HT-29 (cell line): ENCODE results near the gene XCR1. TPM values are rescaled to one million over a fixed set of nuclear protein-coding genes. Genes with fewer than 3 reads are reported as not detected.

ENCODE experiments used
- DNase-seq: peaks from one replicate; pipeline ENCODE4 v3.0.0-alpha.2; 2015; ENCODE audit warnings: low spot score
- total RNA-seq: library from RNA; depleted of rRNA; stranded (reverse); fragments of >200 nt; shearing (Covaris generic); gene quantifications from 2 replicates; pipeline ENCODE4 v1.2.3, GENCODE V29; 2014

The XCR1 gene
- total RNA-seq, 1 experiment from 2014 or later, result not detected

DNA sequence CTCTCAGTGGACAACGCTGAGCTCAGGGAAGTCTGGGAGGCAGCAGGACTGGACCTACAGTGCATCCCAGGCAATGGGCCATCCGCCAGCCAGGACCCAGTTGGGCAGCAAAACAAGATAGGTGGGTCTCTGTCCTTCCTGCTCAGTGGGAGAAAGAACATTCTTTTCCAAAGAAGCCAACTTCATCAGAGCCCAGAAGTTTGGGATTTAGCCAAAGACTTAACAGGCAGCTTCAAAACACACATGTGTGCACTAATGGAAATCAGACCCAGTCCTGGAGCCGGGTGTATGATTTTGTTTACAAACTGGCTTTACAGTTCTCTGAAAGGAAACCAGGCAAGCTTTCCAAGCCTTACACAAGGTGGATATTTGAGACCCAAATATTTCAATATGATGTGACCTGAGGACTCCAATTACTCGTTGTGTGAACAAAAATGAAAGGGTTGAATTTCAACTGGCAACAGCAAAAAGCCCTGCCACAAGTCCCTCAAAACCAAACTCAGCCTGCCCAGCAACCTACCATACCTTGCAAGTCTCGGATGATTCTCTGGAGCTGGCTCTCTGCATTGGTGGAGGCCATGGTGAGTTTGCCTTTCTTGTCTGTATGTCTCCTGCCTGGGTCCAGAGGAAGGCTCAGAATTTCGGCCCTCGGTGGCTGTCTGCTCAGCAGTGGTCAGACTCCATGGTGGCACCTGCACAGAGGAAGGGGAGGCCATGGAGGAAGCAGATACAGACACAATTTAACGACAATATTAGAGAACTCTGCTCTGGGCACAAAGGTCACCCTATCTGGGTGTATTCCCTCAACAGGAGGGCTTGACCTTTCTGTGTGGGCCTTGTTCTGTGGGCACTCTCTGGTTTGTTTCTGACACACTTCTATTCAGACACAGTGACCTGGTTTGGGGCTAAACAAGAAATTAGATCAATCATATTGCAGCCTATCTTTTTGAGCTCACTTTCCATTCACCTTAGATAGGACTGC is 42.7 kb downstream of the XCR1 start:
- no peak for DNase-seq

DNA sequence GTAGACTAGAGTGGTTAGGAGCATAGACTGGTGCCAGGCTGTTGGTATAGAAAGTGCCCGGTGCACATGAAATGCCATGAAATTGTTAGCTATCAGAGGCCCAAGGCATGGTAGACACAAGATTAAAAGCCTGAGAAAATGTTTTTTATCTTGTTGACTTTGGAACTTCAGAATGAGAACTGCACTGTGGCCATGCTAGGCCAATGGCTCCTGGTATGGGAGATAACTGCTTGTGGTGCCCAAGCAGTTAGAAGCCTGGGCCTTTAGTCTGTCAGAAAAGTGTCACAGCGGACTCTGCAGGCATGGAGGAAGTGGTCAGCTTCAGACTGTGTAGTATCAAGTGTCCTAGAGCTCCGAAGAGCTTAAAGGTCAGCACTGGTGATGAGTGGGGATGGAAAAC is 43.5 kb downstream of the XCR1 start:
- DNase-seq, result no peak

DNA sequence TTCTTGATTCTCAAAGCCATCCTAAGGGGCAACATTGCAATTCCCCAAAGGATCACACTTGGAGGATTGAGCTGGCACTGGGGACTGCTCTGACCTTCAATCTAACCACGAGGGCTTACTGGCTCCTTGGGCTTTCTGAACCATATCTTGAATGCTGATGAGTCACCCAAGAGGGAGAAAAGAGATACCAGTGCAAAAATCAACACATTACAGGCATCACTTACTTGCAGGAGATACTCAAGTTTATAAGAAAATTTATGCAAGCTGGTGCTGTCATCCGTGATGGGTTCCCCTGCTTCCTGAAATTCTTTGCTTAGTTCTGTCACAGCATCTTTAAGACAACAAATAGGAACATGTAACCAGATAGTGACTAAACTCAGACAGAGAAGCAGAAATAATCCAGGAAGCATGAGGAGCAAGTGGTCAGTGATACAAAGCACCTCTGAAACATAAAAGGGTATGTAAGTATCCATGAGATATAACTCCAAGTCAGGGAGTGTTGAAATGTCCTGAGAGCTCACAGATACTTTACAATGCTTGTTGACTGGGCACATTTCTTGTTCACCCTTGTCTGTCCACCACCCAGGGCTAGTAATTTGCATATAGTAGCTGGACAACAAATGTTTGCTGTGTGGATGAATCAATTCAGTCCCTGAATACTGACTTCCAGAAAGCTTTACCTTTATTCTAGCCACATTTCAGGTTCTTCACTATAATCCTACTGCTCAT is 45.8 kb downstream of the XCR1 start:
- DNase-seq, result no peak

- no peak for DNase-seq
Observed at GRCh38 chr3:45980819-45981218, 46.5 kb downstream of the XCR1 start.

GRCh38 chr3:45980229-45980813 is 47.0 kb downstream of the XCR1 start:
- DNase-seq, result no peak

- DNase-seq, result no peak
Observed at GRCh38 chr3:45979378-45979777, 47.9 kb downstream of the XCR1 start.

GRCh38 chr3:45978006-45978761 is 49.1 kb downstream of the XCR1 start:
- DNase-seq, result peak; percentile 89

GRCh38 chr3:45976191-45977091 is 50.8 kb downstream of the XCR1 start:
- DNase-seq, result no peak

GRCh38 chr3:45975686-45976085 is 51.6 kb downstream of the XCR1 start:
- DNase-seq, result no peak

DNA sequence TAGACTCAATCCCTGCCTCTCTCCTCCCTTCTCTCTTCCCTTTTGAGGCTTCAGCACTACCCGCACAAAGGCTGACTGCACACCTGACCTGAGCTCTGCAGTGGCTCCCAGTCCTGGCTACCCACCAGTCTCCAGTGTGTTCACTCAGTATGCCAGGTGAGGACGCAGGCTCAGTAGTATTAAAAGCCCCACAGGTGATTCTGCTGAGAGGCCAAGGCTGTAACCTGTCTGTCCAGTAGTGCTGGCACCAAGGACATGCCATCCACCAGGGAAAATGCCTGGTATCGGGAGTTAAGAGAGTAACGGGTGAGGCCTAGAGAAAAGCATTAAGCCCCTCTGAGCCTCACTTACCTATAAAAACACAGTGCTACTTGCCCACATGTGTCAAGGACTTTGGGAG is 52.6 kb downstream of the XCR1 start:
- no peak for DNase-seq

- DNase-seq, result no peak
Observed at GRCh38 chr3:45972534-45973402, 54.5 kb downstream of the XCR1 start.

DNA sequence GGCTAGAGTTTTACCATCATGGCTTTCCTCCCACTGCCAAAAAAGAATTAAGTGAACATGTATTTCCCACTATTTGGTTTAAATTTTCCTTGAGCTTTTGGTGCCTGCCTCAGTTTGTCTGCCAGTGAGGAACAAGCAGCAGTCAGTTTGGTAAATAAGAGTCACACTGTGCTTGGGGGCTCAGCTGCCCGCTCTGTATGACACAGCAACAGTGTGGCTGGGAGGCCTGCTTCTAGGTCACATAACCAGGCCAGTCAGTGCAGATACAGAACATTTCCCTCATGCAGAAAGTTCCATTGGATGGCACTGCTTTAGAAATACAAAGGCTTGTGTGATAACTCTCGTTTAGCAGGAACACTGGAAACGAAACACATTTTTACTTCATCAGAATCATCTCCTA is 57.3 kb downstream of the XCR1 start:
- DNase-seq, result no peak

DNA sequence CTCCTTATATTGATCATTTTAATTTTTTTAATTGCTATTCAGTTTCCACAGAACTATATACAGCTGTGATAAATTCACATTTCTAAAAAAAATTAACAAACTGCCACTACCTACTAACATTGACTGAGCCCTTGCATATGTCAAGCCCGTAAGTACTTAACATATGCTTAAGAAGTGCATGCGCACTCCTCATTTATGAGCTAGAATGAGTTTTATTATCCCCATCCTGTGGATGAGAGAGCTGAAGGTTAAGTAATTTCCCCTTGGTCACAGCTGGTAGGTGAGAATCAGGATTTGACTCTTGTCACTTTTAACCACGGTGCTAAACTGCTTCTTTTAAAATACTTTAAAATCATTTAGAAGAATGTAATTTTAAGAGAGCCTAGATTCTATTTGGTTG is 58.2 kb downstream of the XCR1 start:
- DNase-seq, result no peak

DNA sequence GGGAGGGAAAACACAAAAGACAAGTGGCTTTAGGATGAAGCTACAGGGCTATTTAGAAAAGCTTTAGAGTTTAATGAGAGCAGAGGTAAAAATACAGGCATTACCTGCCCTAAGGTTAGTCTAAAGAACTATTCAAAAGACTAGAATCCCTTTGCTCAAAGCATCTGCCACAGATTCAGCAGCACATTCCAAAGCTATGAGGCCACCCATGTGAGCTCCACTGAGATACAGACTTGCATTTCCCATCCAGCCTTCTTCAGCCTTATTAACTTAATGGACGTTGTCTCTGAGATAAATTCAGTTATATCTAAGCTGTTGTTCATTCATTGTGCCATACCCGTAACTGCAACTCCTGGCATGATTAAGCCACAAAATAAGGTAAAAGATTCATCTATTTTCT is 58.6 kb downstream of the XCR1 start:
- DNase-seq, result no peak

GRCh38 chr3:45968149-45968548 is 59.1 kb downstream of the XCR1 start:
- no peak for DNase-seq

GRCh38 chr3:45967724-45968123 is 59.6 kb downstream of the XCR1 start:
- DNase-seq, result no peak
